Smooth muscle cell (in vitro differentiated cells): ENCODE measurements around the gene MYO9B. TPM values are rescaled to one million over a fixed set of nuclear protein-coding genes. Genes with fewer than 3 reads are reported as not detected.

Experiments used
- DNase-seq: peaks from one replicate; lab custom pipeline; 2025; ENCODE audit not compliant: unreplicated experiment; lab: John Stamatoyannopoulos, UW
- H2AFZ ChIP-seq: fragments of 200-600 bp; sonication (generic); 2 replicates; pipeline ENCODE4 v1.6.0; 2016; ENCODE audit warnings: antibody characterized with exemption, low read depth, mild to moderate bottlenecking
- H3F3A ChIP-seq: fragments of 200-600 bp; sonication (generic); 2 replicates; pipeline ENCODE4 v1.6.0; 2017; ENCODE audit warnings: antibody characterized with exemption, low read depth
- H3K27ac ChIP-seq: fragments of 200-600 bp; sonication (generic); 2 replicates; pipeline ENCODE4 v1.5.1; 2016; ENCODE audit warnings: low read depth, mild to moderate bottlenecking
- H3K27me3 ChIP-seq: fragments of 200-600 bp; sonication (generic); 2 replicates; pipeline ENCODE4 v1.6.1; 2016; ENCODE audit warnings: low read depth, mild to moderate bottlenecking
- H3K36me3 ChIP-seq: fragments of 200-600 bp; sonication (generic); 2 replicates; pipeline ENCODE4 v1.5.1; 2016; ENCODE audit warnings: low read depth
- H3K4me1 ChIP-seq: fragments of 200-600 bp; sonication (generic); 2 replicates; pipeline ENCODE4 v1.5.1; 2016; ENCODE audit warnings: low read depth
- H3K4me2 ChIP-seq: fragments of 200-600 bp; sonication (generic); 2 replicates; pipeline ENCODE4 v1.6.0; 2016; ENCODE audit warnings: mild to moderate bottlenecking
- H3K4me3 ChIP-seq: fragments of 200-600 bp; sonication (generic); 2 replicates; pipeline ENCODE4 v1.5.1; 2016; ENCODE audit warnings: mild to moderate bottlenecking
- H3K79me2 ChIP-seq: fragments of 200-600 bp; sonication (generic); 2 replicates; pipeline ENCODE4 v1.6.0; 2016; ENCODE audit warnings: low read depth, mild to moderate bottlenecking
- H3K9ac ChIP-seq: fragments of 200-600 bp; sonication (generic); 2 replicates; pipeline ENCODE4 v1.6.0; 2016; ENCODE audit warnings: low read depth
- H3K9me3 ChIP-seq: fragments of 200-600 bp; sonication (generic); replicated peaks from 2 replicates; pipeline ENCODE4 v1.5.1; 2016; ENCODE audit warnings: low read depth
- H4K20me1 ChIP-seq: fragments of 200-600 bp; sonication (generic); 2 replicates; pipeline ENCODE4 v1.6.0; 2016; ENCODE audit warnings: low read depth
- CTCF ChIP-seq: fragments of 200-600 bp; sonication (generic); IDR thresholded peaks from 2 replicates; pipeline ENCODE4 v1.5.1; 2017; ENCODE audit warnings: borderline replicate concordance, mild to moderate bottlenecking, antibody characterized with exemption; ENCODE audit not compliant: insufficient read depth, poor library complexity, severe bottlenecking
- WGBS: methylation state at CpG from one replicate; pipeline ENCODE4 v1.1.7; 2016; ENCODE audit warnings: low lambda C conversion rate; 5-methylcytosine and 5-hydroxymethylcytosine counted together
- polyA plus RNA-seq: library from polyadenylated mRNA; unstranded; fragments of >200 nt; fragmentation: Nextera tagmentation; extraction: Ambion mirVana; gene quantifications from 2 replicates; pipeline ENCODE4 v1.2.1, GENCODE V29; 2016
- total RNA-seq: library from RNA; depleted of rRNA; stranded (reverse); fragments of >200 nt; gene quantifications from 2 replicates; pipeline ENCODE4 v1.2.3, GENCODE V29; 2014

MYO9B gene
- total and polyA plus RNA-seq, 2 experiments from 2014 or later = 44.6 to 46.6 TPM

- Histone ChIP-seq H3K4me2 (no peak overlapping the region), H3K4me1 (peaks cover 9% of the 10 kb centered on the region), H2AFZ (no peak overlapping the region), H3K9me3 (no peaks in the 10 kb centered on the region), H4K20me1 (no peaks in the 10 kb centered on the region), H3K4me3 (no peak overlapping the region), H3K36me3 (no peaks in the 10 kb centered on the region), H3K27ac (no peak overlapping the region), H3K27me3 (peaks cover 34% of the 10 kb centered on the region), H3K9ac (no peak overlapping the region), H3F3A (no peaks in the 10 kb centered on the region), H3K79me2 (no peaks in the 10 kb centered on the region)
- DNase-seq = no peak
- WGBS = 62% methylated on average over 7 of the region's 7 CpGs
- TF ChIP-seq CTCF = no peak
These were observed 48.0 kb upstream of the MYO9B start for GRCh38 chr19:17027535-17027975.

- no peak overlapping the region for H2AFZ ChIP-seq
- H4K20me1 ChIP-seq = no peaks in the 10 kb centered on the region
- no peaks in the 10 kb centered on the region for H3K79me2 ChIP-seq
- H3K9me3 ChIP-seq = no peaks in the 10 kb centered on the region
- 89% methylated on average over 6 of the region's 6 CpGs for WGBS
- no peak for TF ChIP-seq CTCF
- no peaks in the 10 kb centered on the region for H3F3A ChIP-seq
- H3K4me3 ChIP-seq = no peak overlapping the region
- H3K27ac ChIP-seq = no peak overlapping the region
- DNase-seq = no peak
- H3K4me1 ChIP-seq = no peaks in the 10 kb centered on the region
- H3K27me3 ChIP-seq = peaks cover 20% of the 10 kb centered on the region
- H3K9ac ChIP-seq = no peak overlapping the region
- no peak overlapping the region for H3K4me2 ChIP-seq
- H3K36me3 ChIP-seq = no peaks in the 10 kb centered on the region
These were observed 43.8 kb upstream of the MYO9B start for GRCh38 chr19:17031741-17032140.

- no peak for TF ChIP-seq CTCF
- H3F3A ChIP-seq = no peaks in the 10 kb centered on the region
- no peaks in the 10 kb centered on the region for H3K27me3 ChIP-seq
These were observed 39.6 kb upstream of the MYO9B start for GRCh38 chr19:17035842-17036424.

GRCh38 chr19:17036640-17037039, 38.9 kb upstream of the MYO9B start:
- Histone ChIP-seq H3K4me1 (no peaks in the 10 kb centered on the region), H3K36me3 (no peaks in the 10 kb centered on the region), H3K9me3 (no peaks in the 10 kb centered on the region), H3K27ac (no peak overlapping the region), H2AFZ (no peak overlapping the region), H3K79me2 (no peaks in the 10 kb centered on the region), H4K20me1 (no peaks in the 10 kb centered on the region), H3K27me3 (no peaks in the 10 kb centered on the region), H3F3A (no peaks in the 10 kb centered on the region), H3K4me2 (no peak overlapping the region), H3K9ac (no peak overlapping the region), H3K4me3 (no peak overlapping the region)
- 93% methylated on average over 4 of the region's 4 CpGs for WGBS
- no peak for DNase-seq
- no peak for TF ChIP-seq CTCF

More at GRCh38 chr19:17035842-17036424, 39.6 kb upstream of the MYO9B start:
- WGBS = 93% methylated on average over 15 of the region's 15 CpGs
- Histone ChIP-seq H3K9ac (no peak overlapping the region), H3K4me3 (no peak overlapping the region), H4K20me1 (no peaks in the 10 kb centered on the region), H3K4me1 (no peaks in the 10 kb centered on the region), H3K27ac (no peak overlapping the region), H3K36me3 (no peaks in the 10 kb centered on the region), H3K4me2 (no peak overlapping the region), H2AFZ (no peak overlapping the region), H3K79me2 (no peaks in the 10 kb centered on the region), H3K9me3 (no peaks in the 10 kb centered on the region)
- no peak for DNase-seq
